Chondrocyte (in vitro differentiated cells): ENCODE results near the gene CALY. TPM values are rescaled to one million over a fixed set of nuclear protein-coding genes. Genes with fewer than 3 reads are reported as not detected.
"Not testable (repeated sequence)": the region's sequence is repeated elsewhere in the genome, so short reads cannot be mapped to it uniquely, and the experiment has no call there.

Experiments
- DNase-seq: peaks from one replicate; pipeline ENCODE4 v3.0.0; 2021; ENCODE audit warnings: mixed read lengths, low spot score
- H3K27ac Mint-ChIP-seq: one replicate; pipeline ENCODE4 v1.8.0; 2021; ENCODE audit warnings: mild to moderate bottlenecking, moderate library complexity, mixed read lengths; ENCODE audit not compliant: unreplicated experiment
- H3K27me3 Mint-ChIP-seq: 2 replicates; pipeline ENCODE4 v1.8.0; 2021; ENCODE audit warnings: low read depth, mixed read lengths
- H3K36me3 Mint-ChIP-seq: 2 replicates; pipeline ENCODE4 v1.8.0; 2021; ENCODE audit warnings: low read depth, mixed read lengths
- H3K4me1 Mint-ChIP-seq: 2 replicates; pipeline ENCODE4 v1.8.0; 2021; ENCODE audit warnings: low read depth, mild to moderate bottlenecking, mixed read lengths
- H3K4me3 Mint-ChIP-seq: one replicate; pipeline ENCODE4 v1.8.0; 2021; ENCODE audit warnings: mild to moderate bottlenecking, moderate library complexity, mixed read lengths; ENCODE audit not compliant: unreplicated experiment
- H3K9me3 Mint-ChIP-seq: 2 replicates; pipeline ENCODE4 v1.8.0; 2021; ENCODE audit warnings: low read depth, mixed read lengths
- total RNA-seq: library from RNA; stranded (reverse); gene quantifications from 3 replicates; pipeline ENCODE4 v1.2.1, GENCODE V29; 2021
- TF ChIP-seq, protein P1 (sequence below): fragments of 200-600 bp; sonication (generic); IDR thresholded peaks from 2 replicates; pipeline ENCODE4 v1.5.0; 2021; ENCODE audit warnings: antibody characterized with exemption, mild to moderate bottlenecking, moderate library complexity

CALY gene
- total RNA-seq, 1 donor from 2014 or later = 8.9 TPM

DNA sequence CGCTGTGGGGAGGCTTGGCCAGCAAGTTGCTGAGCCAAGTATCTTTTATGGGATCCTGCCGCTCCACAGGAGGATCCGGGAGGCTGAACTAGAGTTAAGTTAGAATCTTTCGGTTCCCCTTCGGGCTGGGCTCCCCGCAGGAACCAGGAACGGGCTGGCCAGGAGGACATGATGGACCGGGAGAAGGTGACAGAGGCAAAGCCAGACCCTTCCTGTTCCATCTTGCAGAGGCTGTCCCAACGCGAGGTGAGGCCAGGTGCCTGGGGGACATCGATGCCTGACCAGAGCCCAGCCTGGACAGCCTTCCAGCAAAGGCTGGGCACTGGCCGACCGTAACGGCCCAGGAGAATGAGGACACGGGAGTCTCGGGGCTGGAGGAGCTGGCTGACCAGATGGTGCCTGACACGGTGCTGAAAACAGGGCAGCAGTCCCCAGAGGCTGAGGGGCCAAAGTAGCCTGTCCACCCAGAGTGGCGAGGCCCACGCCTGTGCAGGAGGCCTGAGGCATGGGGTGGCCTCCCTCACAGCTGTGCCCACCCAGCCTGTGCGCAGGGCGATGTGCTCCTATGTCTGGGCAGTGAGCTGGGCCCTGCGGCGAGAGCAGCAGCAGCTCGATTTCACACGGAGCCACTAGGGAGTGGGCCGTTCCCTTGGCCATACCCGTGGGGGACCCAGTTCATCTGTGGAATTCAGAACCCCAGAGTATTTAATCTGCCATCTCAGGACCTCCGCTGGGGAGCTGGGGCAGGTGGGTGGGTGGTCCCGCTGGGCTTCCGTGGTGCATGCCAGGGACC lies 40.5 kb upstream of the CALY start:
- Mint-ChIP-seq H3K36me3 (no peaks in the 10 kb centered on the region), H3K9me3 (no peaks in the 10 kb centered on the region), H3K4me3 (no peak overlapping the region), H3K27me3 (no peaks in the 10 kb centered on the region), H3K27ac (no peak overlapping the region), H3K4me1 (peaks cover 13% of the 10 kb centered on the region)
- no peak for DNase-seq
- TF ChIP-seq, protein P1, sequence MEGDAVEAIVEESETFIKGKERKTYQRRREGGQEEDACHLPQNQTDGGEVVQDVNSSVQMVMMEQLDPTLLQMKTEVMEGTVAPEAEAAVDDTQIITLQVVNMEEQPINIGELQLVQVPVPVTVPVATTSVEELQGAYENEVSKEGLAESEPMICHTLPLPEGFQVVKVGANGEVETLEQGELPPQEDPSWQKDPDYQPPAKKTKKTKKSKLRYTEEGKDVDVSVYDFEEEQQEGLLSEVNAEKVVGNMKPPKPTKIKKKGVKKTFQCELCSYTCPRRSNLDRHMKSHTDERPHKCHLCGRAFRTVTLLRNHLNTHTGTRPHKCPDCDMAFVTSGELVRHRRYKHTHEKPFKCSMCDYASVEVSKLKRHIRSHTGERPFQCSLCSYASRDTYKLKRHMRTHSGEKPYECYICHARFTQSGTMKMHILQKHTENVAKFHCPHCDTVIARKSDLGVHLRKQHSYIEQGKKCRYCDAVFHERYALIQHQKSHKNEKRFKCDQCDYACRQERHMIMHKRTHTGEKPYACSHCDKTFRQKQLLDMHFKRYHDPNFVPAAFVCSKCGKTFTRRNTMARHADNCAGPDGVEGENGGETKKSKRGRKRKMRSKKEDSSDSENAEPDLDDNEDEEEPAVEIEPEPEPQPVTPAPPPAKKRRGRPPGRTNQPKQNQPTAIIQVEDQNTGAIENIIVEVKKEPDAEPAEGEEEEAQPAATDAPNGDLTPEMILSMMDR = no peak

DNA sequence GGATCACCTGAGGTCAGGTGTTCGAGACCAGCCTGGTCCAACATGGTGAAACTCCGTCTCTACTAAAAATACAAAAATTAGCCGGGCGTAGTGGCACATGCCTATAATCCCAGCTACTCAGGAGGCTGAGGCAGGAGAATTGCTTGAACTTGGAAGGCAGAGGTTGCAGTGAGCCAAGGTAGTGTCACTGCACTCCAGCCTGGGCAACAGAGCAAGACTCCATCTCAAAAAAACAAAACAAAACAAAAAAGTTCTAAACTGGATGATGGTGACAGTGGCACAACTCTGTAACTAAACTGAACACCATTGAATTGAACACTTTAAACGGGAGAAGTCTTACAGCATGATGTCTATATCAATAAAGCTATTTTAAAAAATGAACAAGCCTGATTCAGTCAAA lies 39.5 kb upstream of the CALY start:
- DNase-seq, H3K27me3 Mint-ChIP-seq, H3K27ac Mint-ChIP-seq, H3K4me3 Mint-ChIP-seq, H3K36me3 Mint-ChIP-seq, H3K9me3 Mint-ChIP-seq: not testable (repeated sequence)
- peaks cover 14% of the 10 kb centered on the region for H3K4me1 Mint-ChIP-seq

DNA sequence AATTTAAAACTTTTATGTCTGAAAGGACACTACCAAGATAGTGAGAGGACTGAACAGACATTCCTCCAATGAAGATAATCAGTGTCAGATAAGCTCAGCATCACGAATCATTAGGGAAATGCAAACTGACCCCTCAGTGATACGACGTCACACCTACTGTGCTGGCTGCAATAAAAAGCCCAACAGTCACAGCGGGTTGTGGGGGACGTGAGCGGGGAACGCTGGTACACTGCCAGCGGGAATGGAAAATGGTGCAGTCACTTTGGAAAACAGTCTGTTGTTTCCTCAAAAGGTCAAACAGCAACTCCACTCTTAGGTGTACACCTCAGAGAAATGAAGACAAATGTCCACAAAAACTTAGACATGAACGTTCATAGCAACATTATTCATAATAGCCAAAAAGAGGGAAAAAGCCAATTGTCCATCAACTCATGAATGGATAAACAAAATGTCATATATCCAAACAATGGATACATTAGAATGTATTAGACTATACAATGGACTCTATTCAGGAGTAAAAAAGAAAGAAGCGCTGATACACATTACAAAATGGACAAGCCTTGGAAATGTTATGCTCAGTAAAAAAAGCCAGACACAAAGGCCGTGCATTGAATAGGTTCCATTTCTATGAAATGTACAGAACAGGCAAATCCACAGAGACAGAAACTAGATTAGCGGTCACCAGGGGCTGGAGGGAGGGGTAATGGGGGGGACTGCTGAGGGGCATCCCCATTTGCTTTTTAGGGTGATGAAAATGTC lies 38.8 kb upstream of the CALY start:
- TF ChIP-seq, protein P1 = no peak
- H3K36me3 Mint-ChIP-seq = no peaks in the 10 kb centered on the region
- H3K9me3 Mint-ChIP-seq = no peaks in the 10 kb centered on the region
- no peak for DNase-seq
- peaks cover 14% of the 10 kb centered on the region for H3K4me1 Mint-ChIP-seq
- no peak overlapping the region for H3K4me3 Mint-ChIP-seq
- H3K27me3 Mint-ChIP-seq = no peaks in the 10 kb centered on the region
- H3K27ac Mint-ChIP-seq = no peak overlapping the region

DNA sequence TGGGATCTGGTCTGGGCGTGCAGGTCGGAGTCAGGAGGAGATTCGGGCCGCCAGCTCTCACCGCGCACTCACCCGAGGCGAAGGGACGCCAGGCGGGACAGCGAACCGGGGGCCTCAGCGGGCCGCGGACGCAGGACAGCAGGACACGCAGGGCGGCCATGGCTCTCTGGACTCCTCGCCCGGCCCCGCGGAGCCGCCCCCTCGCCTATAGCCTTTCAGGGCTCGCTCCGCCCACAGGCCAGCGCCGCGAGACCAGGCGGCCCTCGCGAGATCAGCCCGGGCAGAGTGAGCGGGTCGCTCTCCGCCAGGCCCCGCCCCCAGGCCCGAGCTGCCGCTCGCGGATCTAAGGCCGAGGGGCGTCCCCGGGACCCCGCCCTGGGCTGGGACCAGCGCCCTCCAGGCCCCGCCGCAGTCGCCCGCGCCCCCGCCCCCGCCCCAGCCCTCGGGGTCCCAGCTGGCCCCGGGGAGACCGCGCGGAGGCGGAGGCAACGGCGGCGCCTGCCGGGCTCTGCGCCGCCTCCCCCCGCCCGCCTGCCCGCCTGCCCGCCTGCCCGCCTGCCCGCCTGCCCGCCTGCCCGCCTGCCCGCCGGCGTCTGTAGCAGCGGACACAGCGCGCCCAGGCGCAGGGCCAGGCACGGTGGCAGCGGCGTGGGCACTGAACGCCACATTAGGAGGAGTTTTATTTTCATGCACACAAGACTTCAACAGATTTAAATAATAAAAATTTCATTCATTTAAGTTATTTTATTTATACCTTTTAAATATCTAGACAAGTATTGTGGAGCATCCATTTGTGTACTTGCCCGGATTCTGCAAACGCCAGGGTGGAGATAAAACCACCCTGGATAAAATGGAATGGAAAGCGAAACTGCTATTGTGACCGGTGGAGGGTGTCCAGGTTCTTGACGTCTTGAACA lies 36.7 kb upstream of the CALY start, which contains the start of gene ECHS1:
ECHS1 (minus strand) TSS at position 181 of the 917 bp plus-strand sequence; CDS start at position 160, 21 bp downstream.
- TF ChIP-seq, protein P1 = no peak
- peak; percentile 98 for DNase-seq
- peak within 1 kb of the TSS; percentile 69 for H3K27ac Mint-ChIP-seq
- peaks cover 7% of the 10 kb centered on the region for H3K36me3 Mint-ChIP-seq
- no peaks in the 10 kb centered on the region for H3K9me3 Mint-ChIP-seq
- H3K27me3 Mint-ChIP-seq = no peaks in the 10 kb centered on the region
- H3K4me3 Mint-ChIP-seq = peak within 1 kb of the TSS; percentile 80
- H3K4me1 Mint-ChIP-seq = peaks cover 14% of the 10 kb centered on the region

DNA sequence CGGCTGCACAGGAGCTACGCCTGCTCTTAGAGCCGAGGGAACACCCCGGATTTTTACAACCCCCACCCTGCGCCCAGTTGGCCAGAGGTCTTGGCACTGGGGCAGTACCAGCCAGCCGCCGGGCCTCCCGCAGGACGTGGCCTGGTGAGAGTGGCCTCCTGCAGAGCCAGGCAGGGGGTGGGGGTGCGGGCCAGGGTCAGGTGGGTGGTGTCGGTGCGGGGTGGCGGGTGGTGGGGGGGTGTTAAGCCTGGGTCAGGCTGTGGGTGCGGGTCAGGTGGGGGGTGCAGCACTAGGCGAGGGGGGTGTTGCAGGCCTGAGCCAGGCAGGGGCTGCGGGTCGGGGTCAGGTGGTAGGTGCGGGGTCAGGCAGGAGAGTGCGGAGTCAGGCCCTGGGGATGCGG lies 35.8 kb upstream of the CALY start:
- TF ChIP-seq, protein P1 = no peak
- H3K4me1 Mint-ChIP-seq = peaks cover 14% of the 10 kb centered on the region
- H3K27ac Mint-ChIP-seq = peak overlapping the region; percentile 69
- H3K4me3 Mint-ChIP-seq = peak overlapping the region; percentile 63
- peaks cover 11% of the 10 kb centered on the region for H3K36me3 Mint-ChIP-seq
- DNase-seq = no peak
- no peaks in the 10 kb centered on the region for H3K27me3 Mint-ChIP-seq
- no peaks in the 10 kb centered on the region for H3K9me3 Mint-ChIP-seq
